Neural progenitor cell (in vitro differentiated cells): ENCODE results near the gene PTGES3L. TPM values are rescaled to one million over a fixed set of nuclear protein-coding genes. Genes with fewer than 3 reads are reported as not detected.
"Not testable (repeated sequence)": the region's sequence is repeated elsewhere in the genome, so short reads cannot be mapped to it uniquely, and the experiment has no call there.

Experiments
- DNase-seq: peaks from one replicate; pipeline ENCODE4 v3.0.0-alpha.2; 2016; ENCODE audit warnings: low spot score
- H2AFZ ChIP-seq: fragments of 200-600 bp; sonication (generic); replicated peaks from 2 replicates; pipeline ENCODE4 v1.6.1; 2016; ENCODE audit warnings: antibody characterized with exemption
- H3F3A ChIP-seq: fragments of 200-600 bp; sonication (generic); 2 replicates; pipeline ENCODE4 v1.6.1; 2016; ENCODE audit warnings: antibody characterized with exemption, low read depth
- H3K27ac ChIP-seq: fragments of 200-600 bp; sonication (generic); 2 replicates; pipeline ENCODE4 v1.5.1; 2016; ENCODE audit warnings: mild to moderate bottlenecking
- H3K27me3 ChIP-seq: fragments of 200-600 bp; sonication (generic); 2 replicates; pipeline ENCODE4 v1.6.1; 2016; ENCODE audit warnings: mild to moderate bottlenecking, moderate library complexity
- H3K36me3 ChIP-seq: fragments of 200-600 bp; sonication (generic); 2 replicates; pipeline ENCODE4 v1.5.1; 2016
- H3K4me1 ChIP-seq: fragments of 200-600 bp; sonication (generic); 2 replicates; pipeline ENCODE4 v1.6.1; 2016; ENCODE audit warnings: mixed run types
- H3K4me2 ChIP-seq: fragments of 200-600 bp; sonication (generic); 2 replicates; pipeline ENCODE4 v1.6.1; 2016
- H3K4me3 ChIP-seq: fragments of 200-600 bp; sonication (generic); 2 replicates; pipeline ENCODE4 v1.5.1; 2016
- H3K79me2 ChIP-seq: fragments of 200-600 bp; sonication (generic); 2 replicates; pipeline ENCODE4 v1.6.1; 2016; ENCODE audit warnings: low read depth
- H3K9ac ChIP-seq: fragments of 200-600 bp; sonication (generic); 2 replicates; pipeline ENCODE4 v1.6.1; 2016
- H3K9me3 ChIP-seq: fragments of 200-600 bp; sonication (generic); 2 replicates; pipeline ENCODE4 v1.5.1; 2016; ENCODE audit warnings: low read depth
- H4K20me1 ChIP-seq: fragments of 200-600 bp; sonication (generic); 2 replicates; pipeline ENCODE4 v1.6.1; 2016; ENCODE audit warnings: low read depth
- H3K27ac Mint-ChIP-seq: 3 replicates; pipeline ENCODE4 v1.8.0; 2021; ENCODE audit warnings: mixed read lengths
- H3K27me3 Mint-ChIP-seq: 2 replicates; pipeline ENCODE4 v1.8.0; 2022; ENCODE audit warnings: low read depth, mild to moderate bottlenecking, inconsistent platforms, moderate library complexity, mixed read lengths; ENCODE audit not compliant: insufficient read depth
- H3K36me3 Mint-ChIP-seq: 3 replicates; pipeline ENCODE4 v1.8.0; 2021; ENCODE audit warnings: mixed read lengths
- H3K4me1 Mint-ChIP-seq: 3 replicates; pipeline ENCODE4 v1.8.0; 2021; ENCODE audit warnings: mixed read lengths
- H3K4me3 Mint-ChIP-seq: 3 replicates; pipeline ENCODE4 v1.8.0; 2021; ENCODE audit warnings: mild to moderate bottlenecking, moderate library complexity, mixed read lengths
- H3K9me3 Mint-ChIP-seq: 3 replicates; pipeline ENCODE4 v1.8.0; 2020; ENCODE audit warnings: mixed read lengths
- CTCF ChIP-seq: fragments of 200-600 bp; sonication (generic); IDR thresholded peaks from 2 replicates; pipeline ENCODE4 v1.5.1; 2017; ENCODE audit warnings: antibody characterized with exemption, mild to moderate bottlenecking
- EZH2 ChIP-seq: fragments of 200-600 bp; sonication (generic); IDR thresholded peaks from 2 replicates; pipeline ENCODE4 v1.6.1; 2017; ENCODE audit warnings: antibody characterized with exemption, mild to moderate bottlenecking, moderate library complexity
- EZH2phosphoT487 ChIP-seq: fragments of 200-600 bp; sonication (generic); IDR thresholded peaks from 2 replicates; pipeline ENCODE4 v1.6.1; 2017; ENCODE audit warnings: antibody characterized with exemption
- total RNA-seq: library from RNA; depleted of rRNA; stranded (reverse); fragments of >200 nt; gene quantifications from 2 replicates; pipeline ENCODE4 v1.2.3, GENCODE V29; 2015; ENCODE audit warnings: low replicate concordance

PTGES3L gene
- total RNA-seq, 1 donor from 2014 or later, result 7.7 TPM

DNA sequence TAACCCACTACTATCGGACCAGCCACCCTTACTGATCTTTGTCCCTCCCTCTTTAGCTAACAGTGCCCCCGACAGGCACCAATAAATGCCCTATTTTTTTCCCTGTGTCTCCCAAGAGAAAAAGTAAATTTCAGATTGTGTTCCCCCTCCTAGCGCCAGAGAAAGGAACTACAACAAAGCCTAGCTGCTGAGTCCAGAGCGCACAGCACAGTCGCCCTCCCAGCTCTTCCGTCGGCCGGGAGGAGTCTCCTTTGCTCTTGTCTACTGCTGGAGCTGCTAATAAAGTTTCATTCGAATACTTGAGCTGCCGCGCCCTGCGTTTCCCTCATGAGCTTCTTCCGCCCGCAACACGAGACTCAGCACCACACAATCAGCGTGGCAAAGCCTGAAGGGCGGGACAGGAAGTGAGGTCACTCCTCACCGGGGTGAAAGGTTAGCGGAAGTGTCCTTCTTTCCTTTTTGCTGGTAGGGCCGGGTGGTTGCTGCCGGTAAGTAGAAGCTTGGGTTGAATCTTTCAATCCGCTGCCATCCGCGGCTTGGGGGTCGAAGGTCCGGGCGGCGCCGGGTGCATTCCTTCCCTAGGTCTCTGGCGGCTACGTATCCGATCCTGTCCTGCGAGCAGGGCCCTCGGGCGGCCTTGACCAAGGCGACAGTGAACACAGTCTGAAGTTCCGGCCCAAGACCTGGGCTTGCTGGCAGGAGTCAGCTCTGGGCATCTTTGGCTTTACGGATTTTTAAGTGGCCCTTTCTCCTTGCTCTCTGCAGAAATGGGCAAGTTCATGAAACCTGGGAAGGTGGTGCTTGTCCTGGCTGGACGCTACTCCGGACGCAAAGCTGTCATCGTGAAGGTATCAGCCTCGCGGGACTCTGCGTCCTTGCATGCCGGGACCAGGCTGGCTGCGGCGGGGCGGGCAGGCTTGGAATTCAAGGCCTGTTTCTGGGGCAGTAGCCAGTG is 18.4 kb upstream of the PTGES3L start, which contains the start of gene RPL27:
Gene RPL27, plus strand, starts transcription at position 436 of the 955 bp plus-strand sequence. Its CDS starts 332 bp downstream, at position 768.
- Mint-ChIP-seq H3K27me3 (no peaks in the 10 kb centered on the region), H3K27ac (peak within 1 kb of the TSS; percentile 98), H3K4me1 (peaks cover 24% of the 10 kb centered on the region), H3K36me3 (peaks cover 27% of the 10 kb centered on the region), H3K9me3 (no peaks in the 10 kb centered on the region), H3K4me3 (peak within 1 kb of the TSS; percentile 99)
- no peaks in the 10 kb centered on the region for H3K27me3 ChIP-seq
- peak within 1 kb of the TSS; percentile 92 for H3K4me2 ChIP-seq
- H4K20me1 ChIP-seq, result peaks cover 27% of the 10 kb centered on the region
- H3K4me1 ChIP-seq, result peaks cover 10% of the 10 kb centered on the region
- peak within 1 kb of the TSS; percentile 97 for H3K27ac ChIP-seq
- H3K79me2 ChIP-seq, result peaks cover 32% of the 10 kb centered on the region
- peak within 1 kb of the TSS; percentile 99 for H3K9ac ChIP-seq
- H3K9me3 ChIP-seq, result no peaks in the 10 kb centered on the region
- H2AFZ ChIP-seq, result peak within 1 kb of the TSS; percentile 87
- H3F3A ChIP-seq, result peaks cover 64% of the 10 kb centered on the region
- peak; percentile 99 for DNase-seq
- TF ChIP-seq EZH2 (no peak), CTCF (peak; percentile 78), EZH2phosphoT487 (no peak)
- H3K4me3 ChIP-seq, result peak within 1 kb of the TSS; percentile 79
- H3K36me3 ChIP-seq, result peaks cover 6% of the 10 kb centered on the region

DNA sequence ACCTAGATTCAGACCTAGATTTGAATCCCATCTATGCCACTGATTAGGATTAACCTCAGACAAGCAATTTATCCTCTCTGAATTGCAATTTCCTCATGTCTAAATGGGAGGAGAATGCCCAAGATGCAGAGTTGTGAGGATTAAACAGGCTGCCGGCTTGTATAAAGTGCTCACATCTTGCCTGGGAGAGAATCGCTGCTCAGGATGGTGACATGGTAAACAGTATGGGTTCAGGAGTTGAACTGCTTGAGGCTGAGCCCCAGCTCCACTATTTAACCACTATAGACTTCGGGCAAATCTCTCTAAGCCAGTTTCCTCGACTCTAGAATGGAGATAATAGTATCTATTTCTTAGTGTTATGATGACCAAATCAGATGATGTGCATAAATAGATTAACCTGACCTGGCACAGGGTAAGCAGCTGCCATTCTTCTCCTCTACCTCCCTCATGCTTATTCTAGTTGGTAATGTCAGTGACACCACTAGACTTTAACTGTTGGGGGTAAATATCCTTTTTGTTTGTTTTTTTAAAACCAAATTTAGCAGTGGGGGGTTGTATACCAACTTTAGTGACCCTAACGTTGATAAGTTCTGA is 17.6 kb upstream of the PTGES3L start:
- Histone ChIP-seq H3K79me2 (peaks cover 32% of the 10 kb centered on the region), H3K4me1 (peaks cover 10% of the 10 kb centered on the region), H3K27ac (no peak overlapping the region), H2AFZ (peak overlapping the region; percentile 87), H3K9ac (no peak overlapping the region), H3F3A (peaks cover 61% of the 10 kb centered on the region), H3K9me3 (no peaks in the 10 kb centered on the region), H3K27me3 (no peaks in the 10 kb centered on the region), H3K4me3 (peak overlapping the region; percentile 79), H4K20me1 (peaks cover 25% of the 10 kb centered on the region), H3K4me2 (peak overlapping the region; percentile 76), H3K36me3 (peaks cover 5% of the 10 kb centered on the region)
- Mint-ChIP-seq H3K4me1 (peaks cover 24% of the 10 kb centered on the region), H3K27ac (peak overlapping the region; percentile 98), H3K36me3 (peaks cover 26% of the 10 kb centered on the region), H3K9me3 (no peaks in the 10 kb centered on the region), H3K4me3 (peak overlapping the region; percentile 99), H3K27me3 (no peaks in the 10 kb centered on the region)
- TF ChIP-seq EZH2 (no peak), EZH2phosphoT487 (no peak), CTCF (no peak)
- no peak for DNase-seq

DNA sequence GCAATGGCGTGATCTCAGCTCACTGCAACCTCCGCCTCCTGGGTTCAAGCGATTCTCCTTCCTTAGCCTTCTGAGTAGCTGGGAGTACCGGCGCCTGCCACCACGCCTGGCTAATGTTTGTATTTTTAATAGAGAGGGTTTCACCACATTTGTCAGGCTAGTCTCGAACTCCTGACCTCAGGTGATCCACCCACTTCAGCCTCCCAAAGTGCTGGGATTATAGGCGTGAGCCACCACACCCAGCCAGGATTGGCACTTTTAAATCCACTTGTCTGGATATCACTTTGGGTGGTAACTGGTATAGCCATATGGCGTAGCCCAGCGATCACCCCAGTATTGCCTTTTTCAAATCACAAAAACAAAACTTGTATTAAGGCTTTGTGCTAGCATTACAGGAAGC is 14.0 kb upstream of the PTGES3L start:
- H3K4me3 Mint-ChIP-seq, H3K79me2 ChIP-seq, H3K27me3 ChIP-seq, H3K4me1 ChIP-seq, H3K4me2 ChIP-seq, H2AFZ ChIP-seq, H3K9me3 Mint-ChIP-seq, H3K27ac ChIP-seq, H3K9ac ChIP-seq, H3K9me3 ChIP-seq, H3K27ac Mint-ChIP-seq, H3K36me3 ChIP-seq, H4K20me1 ChIP-seq, H3K27me3 Mint-ChIP-seq, DNase-seq, H3K4me3 ChIP-seq: not testable (repeated sequence)
- peaks cover 27% of the 10 kb centered on the region for H3F3A ChIP-seq
- peaks cover 13% of the 10 kb centered on the region for H3K4me1 Mint-ChIP-seq
- H3K36me3 Mint-ChIP-seq, result peaks cover 29% of the 10 kb centered on the region
